Chondrocyte (in vitro differentiated cells): ENCODE data around the gene POLD3. TPM values are rescaled to one million over a fixed set of nuclear protein-coding genes. Genes with fewer than 3 reads are reported as not detected.
A peak's percentile ranks its signal among the peaks of the same experiment; 100 is the strongest.

Experiments
- DNase-seq: peaks from one replicate; pipeline ENCODE4 v3.0.0; 2021; ENCODE audit warnings: mixed read lengths, low spot score
- H3K27ac Mint-ChIP-seq: one replicate; pipeline ENCODE4 v1.8.0; 2021; ENCODE audit warnings: mild to moderate bottlenecking, moderate library complexity, mixed read lengths; ENCODE audit not compliant: unreplicated experiment
- H3K27me3 Mint-ChIP-seq: 2 replicates; pipeline ENCODE4 v1.8.0; 2021; ENCODE audit warnings: low read depth, mixed read lengths
- H3K36me3 Mint-ChIP-seq: 2 replicates; pipeline ENCODE4 v1.8.0; 2021; ENCODE audit warnings: low read depth, mixed read lengths
- H3K4me1 Mint-ChIP-seq: 2 replicates; pipeline ENCODE4 v1.8.0; 2021; ENCODE audit warnings: low read depth, mild to moderate bottlenecking, mixed read lengths
- H3K4me3 Mint-ChIP-seq: one replicate; pipeline ENCODE4 v1.8.0; 2021; ENCODE audit warnings: mild to moderate bottlenecking, moderate library complexity, mixed read lengths; ENCODE audit not compliant: unreplicated experiment
- H3K9me3 Mint-ChIP-seq: 2 replicates; pipeline ENCODE4 v1.8.0; 2021; ENCODE audit warnings: low read depth, mixed read lengths
- CTCF ChIP-seq: fragments of 200-600 bp; sonication (generic); IDR thresholded peaks from 2 replicates; pipeline ENCODE4 v1.5.0; 2021; ENCODE audit warnings: antibody characterized with exemption, mild to moderate bottlenecking, moderate library complexity
- total RNA-seq: library from RNA; stranded (reverse); gene quantifications from 3 replicates; pipeline ENCODE4 v1.2.1, GENCODE V29; 2021

Gene POLD3
- total RNA-seq, 1 donor from 2014 or later, result 9.4 TPM

GRCh38 chr11:74605403-74605802, 13.0 kb downstream of the POLD3 start:
- no peak for TF ChIP-seq CTCF
- H3K9me3 Mint-ChIP-seq, result no peaks in the 10 kb centered on the region
- peaks cover 7% of the 10 kb centered on the region for H3K36me3 Mint-ChIP-seq
- no peaks in the 10 kb centered on the region for H3K27me3 Mint-ChIP-seq
- H3K27ac Mint-ChIP-seq, result peak overlapping the region; percentile 68
- DNase-seq, result no peak
- H3K4me1 Mint-ChIP-seq, result no peaks in the 10 kb centered on the region
- H3K4me3 Mint-ChIP-seq, result no peak overlapping the region

GRCh38 chr11:74608431-74608830, 16.0 kb downstream of the POLD3 start:
- DNase-seq, result no peak
- H3K4me1 Mint-ChIP-seq, result peaks cover 14% of the 10 kb centered on the region
- no peak overlapping the region for H3K27ac Mint-ChIP-seq
- no peak for TF ChIP-seq CTCF
- H3K4me3 Mint-ChIP-seq, result no peak overlapping the region
- no peaks in the 10 kb centered on the region for H3K9me3 Mint-ChIP-seq
- H3K36me3 Mint-ChIP-seq, result peaks cover 10% of the 10 kb centered on the region
- no peaks in the 10 kb centered on the region for H3K27me3 Mint-ChIP-seq

- DNase-seq, result no peak
- H3K27me3 Mint-ChIP-seq, result no peaks in the 10 kb centered on the region
- H3K4me1 Mint-ChIP-seq, result peaks cover 14% of the 10 kb centered on the region
- peaks cover 5% of the 10 kb centered on the region for H3K36me3 Mint-ChIP-seq
- peak overlapping the region; percentile 90 for H3K27ac Mint-ChIP-seq
- peak; percentile 89 for TF ChIP-seq CTCF
- H3K4me3 Mint-ChIP-seq, result no peak overlapping the region
- no peaks in the 10 kb centered on the region for H3K9me3 Mint-ChIP-seq
Observed at GRCh38 chr11:74611369-74611861, 19.0 kb downstream of the POLD3 start.

GRCh38 chr11:74612877-74613276, 20.5 kb downstream of the POLD3 start:
- no peak overlapping the region for H3K4me3 Mint-ChIP-seq
- TF ChIP-seq CTCF, result no peak
- peaks cover 5% of the 10 kb centered on the region for H3K36me3 Mint-ChIP-seq
- peak overlapping the region; percentile 32 for H3K27ac Mint-ChIP-seq
- no peaks in the 10 kb centered on the region for H3K27me3 Mint-ChIP-seq
- DNase-seq, result no peak
- peaks cover 14% of the 10 kb centered on the region for H3K4me1 Mint-ChIP-seq
- H3K9me3 Mint-ChIP-seq, result no peaks in the 10 kb centered on the region

- no peaks in the 10 kb centered on the region for H3K9me3 Mint-ChIP-seq
- H3K4me1 Mint-ChIP-seq, result peaks cover 21% of the 10 kb centered on the region
- no peak for DNase-seq
- no peak overlapping the region for H3K4me3 Mint-ChIP-seq
- no peaks in the 10 kb centered on the region for H3K27me3 Mint-ChIP-seq
- H3K27ac Mint-ChIP-seq, result no peak overlapping the region
- TF ChIP-seq CTCF, result no peak
- H3K36me3 Mint-ChIP-seq, result peaks cover 7% of the 10 kb centered on the region
Observed at GRCh38 chr11:74615311-74615710, 22.9 kb downstream of the POLD3 start.
